Measurements from ENCODE around the gene CTSE.

CTSE gene

GRCh38 chr1:205973377-205974232 lies 50.1 kb downstream of the CTSE start:
- no peak for TF ChIP-seq CTCF (conservative IDR thresholded peaks at IDR 0.05; ENCODE audit: low read depth, low read length)
- DNase-seq (ENCODE audit: low read depth): no peak
- H3K4me3 ChIP-seq (ENCODE audit: low read length): no peak overlapping the region

GRCh38 chr1:205972491-205973168 lies 51.1 kb downstream of the CTSE start:
- no peak overlapping the region for H3K4me3 ChIP-seq (ENCODE audit: low read length)
- DNase-seq (ENCODE audit: low read depth): no peak
- TF ChIP-seq CTCF (conservative IDR thresholded peaks at IDR 0.05; ENCODE audit: low read depth, low read length): no peak

- no peak overlapping the region for H3K4me3 ChIP-seq (ENCODE audit: low read length)
- no peak for TF ChIP-seq CTCF (conservative IDR thresholded peaks at IDR 0.05; ENCODE audit: low read depth, low read length)
- no peak for DNase-seq (ENCODE audit: low read depth)
Measured at GRCh38 chr1:205972081-205972480, 51.6 kb downstream of the CTSE start.

- H3K4me3 ChIP-seq (ENCODE audit: low read length): no peak overlapping the region
- TF ChIP-seq CTCF (conservative IDR thresholded peaks at IDR 0.05; ENCODE audit: low read depth, low read length): no peak
- DNase-seq (ENCODE audit: low read depth): no peak
Measured at GRCh38 chr1:205971082-205971481, 52.6 kb downstream of the CTSE start.

- TF ChIP-seq CTCF (conservative IDR thresholded peaks at IDR 0.05; ENCODE audit: low read depth, low read length): no peak
- no peak for DNase-seq (ENCODE audit: low read depth)
- no peak overlapping the region for H3K4me3 ChIP-seq (ENCODE audit: low read length)
Measured at GRCh38 chr1:205970486-205970885, 53.2 kb downstream of the CTSE start.

- no peak overlapping the region for H3K4me3 ChIP-seq (ENCODE audit: low read length)
- DNase-seq (ENCODE audit: low read depth): no peak
- no peak for TF ChIP-seq CTCF (conservative IDR thresholded peaks at IDR 0.05; ENCODE audit: low read depth, low read length)
Measured at GRCh38 chr1:205969229-205969628, 54.5 kb downstream of the CTSE start.

Measured in retinal pigment epithelial cell (primary cell).